GM21786 (cell line): ENCODE data around the gene MYO1E.
A peak's percentile ranks its signal among the peaks of the same experiment; 100 is the strongest.
"Not testable (repeated sequence)": the region's sequence is repeated elsewhere in the genome, so short reads cannot be mapped to it uniquely, and the experiment has no call there.

Experiments used
- ATAC-seq: cut with Tn5 transposase; IDR thresholded peaks from one replicate; pipeline ENCODE4 v1.9.1; 2021; ENCODE audit not compliant: unreplicated experiment

The MYO1E gene

DNA sequence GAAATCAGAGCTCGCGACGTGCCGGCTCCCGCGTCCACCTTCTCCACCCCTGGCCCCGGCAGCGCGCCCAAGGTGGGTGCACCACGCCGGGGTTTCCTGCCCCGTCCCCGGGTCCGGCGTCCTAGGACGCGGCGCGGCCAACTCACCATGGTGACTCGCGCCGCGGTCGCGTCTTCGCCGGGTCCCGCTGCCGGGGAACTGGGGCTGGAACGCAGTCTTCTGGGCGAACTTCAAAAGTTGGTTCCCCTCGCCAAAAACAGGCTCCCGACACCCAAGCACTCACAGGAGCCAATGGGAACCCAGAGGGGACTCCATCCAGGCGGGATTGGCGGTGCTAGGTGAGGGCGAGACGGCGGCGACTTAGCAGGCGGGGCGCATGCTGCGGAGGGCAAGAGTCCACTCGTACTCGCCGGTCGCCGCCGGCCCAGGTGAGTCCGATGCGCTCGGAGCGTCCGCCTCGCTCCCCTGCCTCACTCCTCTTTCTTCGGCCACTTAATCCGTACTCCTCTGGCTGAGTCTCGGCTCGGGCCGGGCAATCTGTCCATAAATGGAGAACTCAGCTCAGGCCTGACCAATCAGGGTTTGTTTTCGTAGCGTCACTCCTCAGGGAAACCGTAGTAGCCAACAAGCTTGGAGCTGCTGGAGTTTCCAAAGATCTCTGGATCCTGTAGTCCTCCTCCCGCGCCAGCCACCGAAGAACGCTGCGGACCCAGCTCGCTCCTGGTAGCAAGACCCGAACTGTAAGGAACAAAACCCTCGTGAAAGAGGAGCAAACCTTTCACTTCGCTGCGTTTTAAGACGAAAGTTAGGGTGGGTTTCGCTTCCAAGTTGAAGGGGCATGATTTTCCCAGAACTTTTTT, at the start of gene MYO1E:
Gene MYO1E, minus strand, starts transcription at position 520 of the 860 bp plus-strand sequence. Its CDS starts 371 bp downstream, at position 149.
- peak; percentile 36 for ATAC-seq

DNA sequence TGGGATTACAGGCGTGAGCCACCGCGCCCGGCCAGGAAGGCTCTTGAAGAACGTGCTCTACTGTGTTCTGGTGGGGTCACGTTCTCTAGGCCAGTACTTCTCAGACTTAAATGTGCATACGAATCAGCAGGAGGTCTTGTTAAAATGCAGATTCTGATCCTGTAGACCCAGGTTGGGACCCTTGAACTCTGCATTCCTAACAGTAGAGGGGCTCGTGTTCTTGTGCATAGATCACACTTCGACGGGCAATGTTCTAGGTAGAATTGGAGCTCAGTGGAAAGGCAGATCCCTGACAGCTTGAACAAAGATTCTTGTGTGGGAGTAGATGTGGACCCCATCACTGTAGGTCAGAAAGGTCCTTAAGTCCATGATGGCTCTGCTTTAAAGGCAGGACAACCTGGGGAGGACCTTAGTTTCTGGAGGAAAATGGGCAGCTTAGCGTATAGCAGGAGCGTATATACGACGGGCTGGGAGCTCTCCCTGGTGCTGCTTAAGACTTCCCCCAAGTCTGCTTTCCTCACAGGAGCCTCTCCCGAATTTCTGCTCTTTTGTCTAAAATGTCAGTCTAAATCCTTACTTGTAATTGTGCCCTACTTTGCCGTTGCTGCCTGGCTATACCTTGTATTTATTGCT, 48.4 kb upstream of the MYO1E start:
- ATAC-seq, result no peak

DNA sequence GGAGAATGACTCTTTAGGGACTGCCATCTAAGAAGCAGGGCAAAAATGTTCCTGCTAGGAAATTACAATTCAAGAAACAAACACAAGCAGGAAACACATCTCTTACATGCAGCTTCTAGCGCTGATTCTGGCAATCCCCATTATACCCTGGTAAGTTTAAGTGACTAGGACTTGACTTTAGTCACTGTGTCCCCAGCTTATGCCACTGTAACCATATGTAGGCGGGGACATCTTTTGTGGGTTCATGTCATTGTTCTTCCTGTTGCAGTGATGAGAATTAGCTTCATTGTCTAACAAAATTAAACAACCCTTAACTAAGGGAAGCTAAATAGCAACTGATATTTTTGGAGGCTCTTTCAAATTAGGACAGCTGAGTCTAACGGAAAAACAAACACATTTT, 47.4 kb upstream of the MYO1E start:
- ATAC-seq, result no peak

DNA sequence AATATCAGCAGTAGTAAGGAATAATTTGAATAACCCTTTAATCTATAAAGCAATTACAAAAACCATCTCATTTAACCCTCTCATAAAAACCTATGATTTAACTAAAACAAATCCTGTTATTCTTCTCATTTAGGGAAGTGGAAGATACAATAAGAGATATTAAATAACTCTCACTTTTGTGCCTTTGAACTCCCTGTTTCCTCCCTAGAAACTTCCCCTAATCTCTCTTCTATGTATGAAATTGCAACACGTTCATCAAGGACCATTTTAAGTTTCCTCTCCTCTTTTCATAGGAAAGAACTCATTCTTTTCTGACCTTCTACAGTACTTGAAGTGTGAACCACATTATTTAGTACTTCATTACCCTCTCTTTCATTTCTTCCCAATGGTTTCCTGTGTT, 46.5 kb upstream of the MYO1E start:
- ATAC-seq, result no peak

DNA sequence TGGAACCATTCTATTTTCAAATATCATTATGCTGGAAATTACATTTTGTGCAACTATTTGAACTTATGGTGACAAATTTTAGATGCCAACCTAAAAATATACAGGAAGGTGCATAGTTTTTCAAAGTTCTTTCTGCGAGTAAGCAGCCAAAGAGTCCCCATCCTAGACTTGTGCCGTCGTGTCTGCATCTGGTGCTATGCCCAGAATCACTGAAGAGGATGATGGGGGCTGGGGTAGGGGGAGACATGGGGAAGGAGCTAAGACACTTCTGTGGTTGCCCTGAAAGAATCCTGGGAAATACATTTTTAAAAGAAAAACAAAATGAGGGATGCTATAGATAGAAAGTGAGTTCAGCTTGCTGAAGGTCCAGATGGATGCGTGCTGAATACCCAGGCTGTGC, 44.1 kb upstream of the MYO1E start:
- ATAC-seq, result no peak

DNA sequence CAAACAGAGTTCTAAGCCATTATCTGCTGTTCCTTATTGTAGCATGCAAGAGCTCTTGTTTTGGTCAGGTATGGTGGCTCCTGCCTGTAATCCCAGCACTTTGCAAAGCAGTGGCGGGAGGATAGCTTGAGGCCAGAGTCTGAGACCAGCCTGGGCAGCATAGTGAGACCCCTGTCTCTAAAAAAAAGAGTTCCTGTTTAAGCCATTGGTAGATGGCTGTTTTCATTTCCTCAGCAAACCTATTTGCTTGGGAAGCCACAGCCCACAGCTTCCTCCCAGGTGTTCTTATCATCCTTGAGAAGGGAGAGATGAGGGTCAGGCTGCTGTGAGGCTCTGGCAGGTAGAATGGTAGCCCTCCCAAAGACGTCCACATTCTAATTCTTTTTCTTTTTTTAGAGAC, 40.9 kb upstream of the MYO1E start:
- no peak for ATAC-seq

DNA sequence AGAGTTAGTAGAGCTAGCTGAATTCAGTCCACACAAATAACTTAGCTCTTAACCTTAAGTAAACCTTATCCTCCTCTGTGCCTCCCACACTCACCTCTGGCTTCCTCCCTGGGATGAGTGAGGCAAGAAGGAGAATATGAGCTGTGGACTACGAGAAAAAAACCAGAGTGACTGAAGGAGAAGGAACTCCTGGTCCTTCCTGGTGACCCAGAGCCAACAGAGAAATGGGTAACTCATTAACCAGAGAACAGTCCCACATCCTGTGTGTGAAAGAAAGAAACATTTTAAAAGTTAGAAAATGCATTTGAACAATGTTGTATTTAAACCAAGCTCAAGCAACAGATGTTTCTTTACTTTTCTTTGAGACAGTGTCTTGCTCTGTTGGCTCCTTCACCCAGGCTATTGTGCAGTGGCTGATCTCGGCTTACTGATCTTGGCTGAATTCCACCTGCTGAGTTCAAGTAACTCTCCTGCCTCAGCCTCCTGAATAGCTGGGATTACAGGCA, 37.8 kb upstream of the MYO1E start:
- peak; percentile 17 for ATAC-seq

DNA sequence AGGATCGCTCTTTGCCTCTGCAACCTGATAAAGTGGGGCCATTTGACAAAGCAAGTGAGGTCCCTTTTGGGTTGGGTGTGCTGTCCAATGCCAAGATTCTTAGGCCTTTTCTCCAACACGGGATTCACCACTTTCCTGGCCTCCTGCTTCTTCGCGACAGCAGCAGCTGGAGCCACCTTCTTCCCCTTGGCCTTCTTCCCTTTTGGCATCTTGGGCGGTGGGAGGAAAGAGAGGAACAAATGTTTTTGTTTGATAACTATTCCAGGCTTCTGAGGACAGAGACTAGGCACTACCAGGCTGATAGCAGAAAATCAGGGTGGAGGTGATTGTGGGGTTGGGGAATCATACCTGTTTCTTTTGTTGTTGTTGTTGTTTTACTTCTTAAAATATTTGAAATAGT, 35.3 kb upstream of the MYO1E start:
- ATAC-seq, result no peak

DNA sequence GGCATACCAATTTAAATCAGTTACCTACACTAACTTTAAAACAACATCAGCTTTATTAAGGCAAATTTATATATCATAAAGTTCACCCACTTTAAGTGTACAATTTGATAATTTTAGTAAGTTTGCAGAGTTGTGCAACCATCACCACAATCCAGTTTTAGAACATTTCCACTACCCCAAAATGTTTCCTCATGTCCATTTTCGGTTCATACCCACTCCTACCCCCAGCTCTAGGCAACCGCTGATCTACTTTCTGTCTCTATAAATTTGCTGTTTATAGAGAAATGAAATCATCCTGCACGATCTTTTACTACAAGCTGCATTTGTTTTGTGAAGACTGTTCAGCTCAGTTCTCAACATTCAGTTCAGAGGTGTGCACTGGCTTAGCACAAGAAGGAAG, 33.8 kb upstream of the MYO1E start:
- ATAC-seq, result no peak

DNA sequence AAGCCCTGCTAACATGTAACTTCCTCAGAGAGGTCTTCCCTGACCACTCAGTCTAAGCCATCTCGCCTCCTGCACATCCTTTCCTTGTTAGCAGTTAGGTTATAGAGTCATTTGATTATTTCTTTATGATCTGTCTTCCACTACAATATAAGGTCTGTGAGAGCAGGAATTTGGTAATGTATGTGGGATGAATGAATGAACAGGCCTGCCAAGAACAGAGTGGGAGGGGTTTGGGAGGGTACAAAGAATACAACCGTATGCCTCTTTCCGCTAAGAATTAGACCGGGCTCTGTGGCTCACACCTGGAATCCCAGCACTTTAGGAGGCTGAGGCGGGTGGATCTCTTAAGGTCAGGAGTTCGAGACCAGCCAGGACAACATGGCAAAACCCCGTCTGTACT, 32.4 kb upstream of the MYO1E start:
- ATAC-seq, result no peak

DNA sequence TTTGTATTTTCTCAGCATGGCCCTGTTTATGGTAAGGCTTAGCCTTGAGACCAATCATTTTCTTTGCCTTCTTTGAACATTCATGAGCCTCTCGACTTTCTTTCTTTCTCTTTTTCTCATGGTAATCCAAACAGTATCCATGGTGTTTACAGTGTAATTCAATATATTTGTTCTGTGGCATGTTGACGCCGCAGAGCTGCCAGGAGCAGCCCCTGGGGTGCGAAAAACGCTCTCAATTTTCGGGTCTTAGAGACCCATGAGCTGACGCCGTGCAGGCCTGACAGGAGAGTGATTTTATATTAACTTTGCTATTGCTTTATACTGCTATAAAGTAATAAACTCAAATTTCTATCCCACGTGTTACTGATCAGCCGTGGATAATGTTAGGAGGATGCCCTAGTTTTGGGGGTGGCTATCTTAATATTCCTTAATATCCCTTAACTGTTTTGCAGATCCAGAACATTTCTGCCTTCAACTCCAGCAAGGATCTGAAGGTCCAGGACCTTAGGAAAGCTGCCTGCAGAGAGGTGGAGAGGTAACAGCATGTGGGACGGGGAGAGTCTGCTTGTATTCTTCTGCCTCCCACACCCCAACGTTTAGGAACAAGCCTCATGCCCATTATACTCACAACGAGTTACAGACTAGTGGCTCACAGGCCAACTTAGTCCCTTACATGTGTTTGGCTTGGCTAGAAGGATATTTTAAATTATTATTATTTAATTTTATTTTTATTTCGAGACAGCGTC, 29.3 kb upstream of the MYO1E start:
- no peak for ATAC-seq

DNA sequence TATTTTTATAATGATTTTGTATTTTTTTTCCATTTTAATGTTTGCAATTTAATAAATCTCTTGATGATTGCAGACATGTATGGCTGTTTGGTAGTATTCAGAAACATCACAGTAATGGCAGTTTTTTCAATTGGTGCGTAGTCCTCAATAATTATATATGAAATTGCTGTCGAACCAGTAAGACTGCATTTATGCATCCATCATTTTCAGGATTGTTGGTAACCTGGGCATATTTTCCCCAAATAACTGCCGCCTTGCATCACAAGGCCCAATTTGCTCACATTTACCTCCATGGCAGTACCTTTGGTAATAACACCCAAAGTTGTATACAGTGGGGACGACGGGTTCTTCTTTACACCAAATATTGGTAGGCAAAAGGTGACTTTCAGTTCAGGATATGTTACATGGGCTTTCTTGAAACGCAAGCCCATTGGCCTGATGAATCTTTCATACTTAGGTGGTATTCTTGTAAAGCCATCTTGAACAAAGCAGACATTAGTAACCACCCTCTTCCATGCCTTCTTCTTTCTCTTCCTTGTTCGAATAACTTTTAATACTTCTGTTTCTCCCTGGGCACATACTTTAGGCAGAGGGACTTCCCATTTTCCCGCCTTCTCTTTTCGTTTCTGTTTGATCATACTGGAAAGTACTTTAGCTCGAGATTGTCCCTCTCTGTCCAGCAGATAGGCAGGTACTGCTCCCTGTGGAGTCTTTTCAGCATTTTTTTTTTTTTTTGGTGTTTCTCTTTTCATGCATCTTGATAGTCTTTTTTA, 28.6 kb upstream of the MYO1E start:
- not testable (repeated sequence) for ATAC-seq

DNA sequence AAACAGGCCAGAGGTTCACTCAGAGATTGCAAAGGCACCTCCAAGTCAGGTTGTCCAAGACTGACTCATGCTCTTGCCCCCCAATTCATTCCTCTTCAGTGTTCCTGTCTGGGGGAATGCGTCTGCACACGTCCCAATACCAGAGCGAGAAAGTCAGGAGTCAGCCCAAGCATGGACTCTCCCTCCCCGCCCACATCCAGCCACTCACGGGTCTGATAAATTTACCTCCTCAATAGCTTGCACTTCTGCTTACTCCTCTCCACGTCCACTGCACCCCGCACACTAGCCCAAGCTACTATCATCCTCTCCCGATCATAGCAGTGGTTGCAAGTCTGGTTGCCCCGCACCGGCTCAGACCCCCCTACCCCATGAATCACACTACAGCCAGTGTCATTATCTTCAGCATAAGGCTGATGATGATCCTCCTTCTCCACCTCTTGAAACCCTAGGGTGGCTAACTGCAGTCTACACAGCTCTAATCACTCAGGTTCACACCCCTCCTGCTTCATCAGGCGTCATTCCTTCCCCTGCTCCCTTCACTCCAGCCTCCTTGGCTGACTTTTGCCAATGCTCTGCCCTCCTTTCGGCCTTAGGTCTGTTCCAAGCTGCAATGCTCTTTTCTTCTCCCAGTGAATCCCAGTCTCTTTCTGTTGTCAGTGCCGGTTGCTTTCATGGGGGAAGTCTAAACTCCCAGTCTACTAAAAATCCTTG, 27.6 kb upstream of the MYO1E start:
- ATAC-seq, result no peak

DNA sequence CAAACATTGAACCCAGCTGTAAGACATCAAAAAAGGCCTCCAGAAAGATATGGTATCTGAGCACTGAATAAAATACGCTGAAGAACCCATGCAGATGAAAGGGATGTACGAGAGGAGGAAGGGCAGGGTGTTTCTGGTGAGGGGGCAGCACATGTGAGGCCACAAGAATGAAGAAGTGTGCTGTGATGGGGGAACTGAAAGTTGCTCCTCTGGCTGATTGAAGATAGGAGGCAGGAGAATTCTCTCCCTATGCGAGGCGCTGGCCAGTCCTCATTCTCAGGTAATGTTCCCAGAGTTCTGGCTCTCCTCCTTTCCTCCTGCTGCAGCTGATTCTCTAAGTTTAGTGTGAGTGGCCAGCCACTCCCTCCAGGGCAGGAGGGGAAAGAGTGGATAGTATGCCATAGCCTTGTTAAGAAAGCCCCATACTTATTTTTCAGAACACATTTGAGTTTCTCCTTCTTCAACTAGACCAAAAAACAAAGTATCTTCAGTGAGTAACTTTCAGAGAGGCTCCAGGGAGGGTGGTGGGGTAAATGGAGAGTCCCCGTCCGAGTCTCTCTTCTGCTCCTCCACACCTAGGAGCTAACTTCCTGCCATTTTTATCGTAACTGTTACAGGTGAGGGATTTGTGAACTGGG, 26.9 kb upstream of the MYO1E start:
- peak; percentile 84 for ATAC-seq

DNA sequence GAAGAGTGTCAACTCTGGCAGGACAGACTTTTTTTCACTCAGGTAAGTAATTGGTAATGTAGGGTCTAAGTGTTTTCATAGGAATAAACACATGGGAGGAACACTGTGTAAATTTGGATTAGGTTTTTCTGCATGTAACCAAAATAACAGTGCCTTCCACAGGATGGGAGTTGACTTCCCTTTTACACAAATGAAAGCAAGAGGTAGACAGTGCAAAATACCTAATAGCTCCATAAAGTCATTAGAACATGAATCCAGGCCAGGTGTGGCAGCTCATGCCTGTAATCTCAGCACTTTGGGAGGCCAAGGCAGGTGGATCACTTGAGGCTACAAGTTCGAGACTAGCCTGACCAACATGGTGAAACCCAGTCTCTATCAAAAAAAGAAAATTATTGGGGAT, 25.5 kb upstream of the MYO1E start:
- no peak for ATAC-seq

DNA sequence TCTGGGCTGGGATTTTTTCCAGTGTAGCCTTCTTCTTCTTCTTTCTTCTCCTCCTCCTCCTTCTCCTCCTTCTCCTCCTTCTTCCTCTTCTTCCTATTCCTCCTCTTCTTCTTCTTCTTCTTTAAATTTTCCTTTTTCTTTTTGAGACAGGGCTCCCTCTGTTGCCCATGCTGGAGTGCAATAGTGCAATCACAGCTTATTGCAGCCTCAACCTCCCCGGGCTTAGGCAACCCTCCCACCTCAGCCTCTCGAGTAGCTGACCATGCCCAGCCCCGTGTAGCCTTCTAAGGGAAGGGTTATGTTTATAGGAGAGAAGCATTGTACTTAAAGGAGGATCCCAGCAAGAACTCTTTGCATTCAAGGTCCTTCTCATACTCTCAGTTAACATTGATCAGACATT, 24.0 kb upstream of the MYO1E start:
- no peak for ATAC-seq

DNA sequence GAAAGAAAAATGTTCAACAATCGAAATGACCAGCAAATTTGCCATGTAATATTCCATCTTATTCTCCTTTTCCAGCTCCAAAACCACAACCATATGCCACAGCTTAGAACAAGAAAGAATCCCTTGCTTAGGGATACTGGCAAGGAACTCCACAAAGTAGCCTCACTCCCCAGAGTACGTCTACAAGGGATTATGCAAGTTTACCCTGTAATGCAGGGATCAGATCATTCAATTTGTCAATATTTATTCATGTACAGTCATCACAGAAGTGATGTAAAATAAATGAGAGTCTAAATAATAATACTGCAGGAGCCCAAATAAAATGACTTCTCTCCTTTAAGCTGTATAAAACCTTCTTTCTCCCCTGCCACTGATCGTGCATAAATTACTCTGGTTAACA, 23.5 kb upstream of the MYO1E start:
- no peak for ATAC-seq

DNA sequence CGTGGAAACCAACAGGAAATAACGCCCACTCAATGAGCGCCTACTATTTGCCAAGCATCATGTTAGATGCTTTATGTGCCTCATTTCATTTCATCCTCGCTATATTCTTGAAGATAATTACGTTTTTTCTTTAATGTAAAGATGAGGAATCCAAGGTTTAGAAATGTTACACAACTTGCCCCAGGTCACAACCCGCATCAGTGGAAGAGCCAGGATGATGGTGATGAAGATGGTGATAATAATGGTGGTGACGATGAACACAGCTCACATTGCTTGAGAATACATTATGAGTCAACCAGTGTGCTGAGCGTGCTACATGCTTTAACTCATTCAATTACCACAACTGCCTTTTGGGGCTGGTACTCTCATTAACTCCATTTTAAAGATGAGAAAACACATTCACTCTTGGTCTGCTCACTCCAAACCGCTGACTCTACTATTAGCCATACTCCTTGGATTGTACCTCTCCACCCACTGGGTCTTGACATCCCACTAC, 21.5 kb upstream of the MYO1E start:
- no peak for ATAC-seq

DNA sequence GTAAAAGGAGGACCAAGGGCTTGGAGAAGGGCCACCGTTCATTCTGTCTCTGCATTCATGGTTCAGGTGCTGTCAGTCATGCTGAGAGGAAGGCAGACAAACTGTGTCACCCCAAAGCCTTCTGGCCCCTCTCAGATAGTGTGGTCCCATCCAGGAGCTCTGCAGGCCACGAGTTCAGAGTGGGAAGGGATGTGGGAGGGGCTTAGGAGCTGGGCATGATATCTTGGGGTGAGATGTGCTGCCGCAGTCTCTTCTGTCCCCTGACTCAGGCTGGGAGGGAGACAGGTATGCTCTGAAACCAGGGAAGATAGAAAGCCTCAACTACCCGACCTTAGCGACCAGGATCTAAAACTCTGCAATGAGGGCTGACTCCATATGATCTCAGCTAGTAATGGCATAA, 19.6 kb upstream of the MYO1E start:
- no peak for ATAC-seq

DNA sequence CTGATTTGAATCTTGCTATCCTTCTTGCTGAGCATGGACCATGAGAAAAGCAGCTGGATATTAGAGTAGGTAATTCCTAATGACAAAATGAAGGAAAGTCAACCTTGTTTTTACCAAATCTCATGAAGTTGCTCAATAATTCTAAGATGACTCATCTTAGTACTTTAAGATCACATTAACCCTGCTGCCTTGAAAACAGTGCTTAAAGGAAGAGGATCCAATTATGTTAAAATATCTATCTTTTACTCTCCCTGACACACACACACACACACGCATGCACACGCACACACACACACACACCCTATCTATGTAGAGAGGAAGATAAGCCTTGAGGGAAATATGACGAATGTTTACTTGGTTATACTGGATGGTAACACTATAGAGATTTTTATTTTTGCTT, 16.0 kb upstream of the MYO1E start:
- ATAC-seq, result no peak
